ENCODE measurements around the gene YTHDC1. TPM values are rescaled to one million over a fixed set of nuclear protein-coding genes. Genes with fewer than 3 reads are reported as not detected.

YTHDC1 gene
- total RNA-seq, 6 donors from 2014 or later = 54.1 to 137 (median 76.3) TPM

DNA sequence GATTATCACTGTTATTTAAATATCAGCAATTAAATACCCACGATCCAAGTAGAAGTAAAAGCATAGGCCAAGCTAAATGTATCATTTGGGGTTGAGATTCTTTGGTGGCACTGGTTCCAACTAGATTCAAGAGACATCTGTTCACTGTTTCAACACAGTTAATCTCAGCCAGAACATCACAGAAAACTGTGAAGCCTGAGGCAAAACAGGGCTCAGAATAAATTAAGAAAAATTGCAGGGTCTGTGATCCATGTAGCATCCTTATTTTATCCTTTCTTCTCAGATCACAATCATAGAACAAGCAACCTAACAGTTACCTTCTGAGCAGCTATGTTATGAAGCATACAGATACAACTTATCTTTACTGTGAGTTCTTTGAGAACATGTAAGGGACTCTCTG is 23.7 kb downstream of the YTHDC1 start:
- Histone ChIP-seq H3K9me3 (no peaks in the 10 kb centered on the region), H3K36me3 (peaks cover 31 to 84% (median 43%) of the 10 kb centered on the region in 4 donors), H3K27me3 (no peaks in the 10 kb centered on the region), H3K4me1 (peaks cover 0 to 10% (median 0%) of the 10 kb centered on the region in 4 donors), H3K27ac (no peak overlapping the region), H3K4me3 (no peak overlapping the region)
- 81 to 98% methylated on average over 1 of the region's 1 CpG for WGBS, 2 donors
- no peak for ATAC-seq (ENCODE audit: low FRiP score in 2 of 2)
- no peak for DNase-seq
- no peak for TF ChIP-seq POLR2A (IDR thresholded peaks at IDR 0.05)
- no peak for TF ChIP-seq EP300 (IDR thresholded peaks at IDR 0.05)
- TF ChIP-seq POLR2AphosphoS5 (IDR thresholded peaks at IDR 0.05) = no peak
- TF ChIP-seq, protein P1, sequence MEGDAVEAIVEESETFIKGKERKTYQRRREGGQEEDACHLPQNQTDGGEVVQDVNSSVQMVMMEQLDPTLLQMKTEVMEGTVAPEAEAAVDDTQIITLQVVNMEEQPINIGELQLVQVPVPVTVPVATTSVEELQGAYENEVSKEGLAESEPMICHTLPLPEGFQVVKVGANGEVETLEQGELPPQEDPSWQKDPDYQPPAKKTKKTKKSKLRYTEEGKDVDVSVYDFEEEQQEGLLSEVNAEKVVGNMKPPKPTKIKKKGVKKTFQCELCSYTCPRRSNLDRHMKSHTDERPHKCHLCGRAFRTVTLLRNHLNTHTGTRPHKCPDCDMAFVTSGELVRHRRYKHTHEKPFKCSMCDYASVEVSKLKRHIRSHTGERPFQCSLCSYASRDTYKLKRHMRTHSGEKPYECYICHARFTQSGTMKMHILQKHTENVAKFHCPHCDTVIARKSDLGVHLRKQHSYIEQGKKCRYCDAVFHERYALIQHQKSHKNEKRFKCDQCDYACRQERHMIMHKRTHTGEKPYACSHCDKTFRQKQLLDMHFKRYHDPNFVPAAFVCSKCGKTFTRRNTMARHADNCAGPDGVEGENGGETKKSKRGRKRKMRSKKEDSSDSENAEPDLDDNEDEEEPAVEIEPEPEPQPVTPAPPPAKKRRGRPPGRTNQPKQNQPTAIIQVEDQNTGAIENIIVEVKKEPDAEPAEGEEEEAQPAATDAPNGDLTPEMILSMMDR (IDR thresholded peaks at IDR 0.05) = no peak

DNA sequence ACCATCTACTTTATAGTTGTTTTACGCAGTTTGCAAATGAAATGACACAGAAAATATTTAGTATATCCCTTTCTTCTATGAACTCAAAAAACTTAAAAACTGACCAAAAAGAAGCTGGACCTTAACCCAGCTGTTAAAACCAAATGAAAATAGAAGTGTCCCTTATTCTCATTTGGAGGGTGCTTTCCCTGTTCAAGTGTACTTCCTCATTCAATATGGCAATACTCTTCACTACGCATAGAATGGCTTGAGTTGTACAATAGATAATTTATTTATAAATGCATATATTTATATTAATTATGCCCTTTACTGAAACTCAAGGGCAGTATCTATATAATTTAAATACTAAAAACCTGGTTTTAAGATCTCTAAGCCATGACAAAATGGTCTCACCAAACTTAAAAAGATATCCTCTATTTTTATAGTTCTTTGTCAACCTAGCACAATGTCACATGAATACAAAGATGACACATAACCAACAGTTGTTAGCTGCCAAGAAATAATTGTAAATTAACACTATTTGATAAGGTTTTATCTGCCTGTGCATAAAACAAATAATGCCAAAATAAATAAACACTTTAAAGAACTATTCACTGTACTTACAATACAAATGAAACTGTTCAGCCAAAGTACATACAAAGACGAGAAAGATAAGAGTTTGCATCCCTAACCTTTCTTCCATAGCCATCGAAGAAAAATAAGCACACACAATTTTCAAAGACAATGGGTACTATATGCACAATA is 25.2 kb downstream of the YTHDC1 start:
- H3K9me3 ChIP-seq = no peaks in the 10 kb centered on the region
- no peak for DNase-seq

DNA sequence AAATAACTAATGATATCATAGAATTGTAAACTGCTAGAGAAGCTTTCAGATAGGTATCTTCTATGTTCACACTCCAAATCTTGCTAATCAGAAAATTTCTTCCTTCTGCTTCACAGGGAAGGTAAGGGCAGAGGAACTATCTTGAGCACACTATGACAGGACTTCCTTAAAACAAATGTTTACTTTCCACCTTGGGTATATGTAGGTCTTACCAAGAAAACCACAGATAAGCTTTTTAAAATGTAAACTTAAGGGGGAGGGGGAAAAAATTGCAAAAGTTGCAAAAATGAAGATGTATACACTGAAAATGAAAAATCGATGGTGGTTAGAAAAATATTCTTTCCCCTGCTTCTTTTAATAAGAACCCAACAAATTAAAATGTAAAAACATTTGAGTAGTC is 30.9 kb downstream of the YTHDC1 start:
- Histone ChIP-seq H3K4me1 (peaks cover 0 to 4% (median 0%) of the 10 kb centered on the region in 4 donors), H3K27me3 (no peaks in the 10 kb centered on the region), H3K36me3 (peaks cover 25 to 81% (median 52%) of the 10 kb centered on the region in 4 donors), H3K4me3 (no peak overlapping the region), H3K9me3 (no peaks in the 10 kb centered on the region), H3K27ac (no peak overlapping the region)
- WGBS, 2 donors = 70 to 85% methylated on average over 1 of the region's 1 CpG
- no peak for DNase-seq
- no peak for ATAC-seq (ENCODE audit: low FRiP score in 2 of 2)
- no peak for TF ChIP-seq POLR2A (IDR thresholded peaks at IDR 0.05)
- TF ChIP-seq POLR2AphosphoS5 (IDR thresholded peaks at IDR 0.05) = no peak
- no peak for TF ChIP-seq EP300 (IDR thresholded peaks at IDR 0.05)
- TF ChIP-seq, protein P1 (IDR thresholded peaks at IDR 0.05) = no peak

More for the DNA sequence above, 25.2 kb downstream of the YTHDC1 start:
- Histone ChIP-seq H3K4me1 (peaks cover 0 to 10% (median 0%) of the 10 kb centered on the region in 4 donors), H3K36me3 (peaks cover 23 to 75% (median 35%) of the 10 kb centered on the region in 4 donors), H3K27me3 (no peaks in the 10 kb centered on the region), H3K4me3 (no peak overlapping the region), H3K27ac (no peak overlapping the region)
- no peak for ATAC-seq (ENCODE audit: low FRiP score in 2 of 2)
- TF ChIP-seq POLR2AphosphoS5 (IDR thresholded peaks at IDR 0.05) = no peak
- TF ChIP-seq EP300 (IDR thresholded peaks at IDR 0.05) = no peak
- TF ChIP-seq POLR2A (IDR thresholded peaks at IDR 0.05) = no peak
- TF ChIP-seq, protein P1 (IDR thresholded peaks at IDR 0.05) = no peak
- 65 to 66% methylated on average over 4 of the region's 4 CpGs for WGBS, 2 donors

DNA sequence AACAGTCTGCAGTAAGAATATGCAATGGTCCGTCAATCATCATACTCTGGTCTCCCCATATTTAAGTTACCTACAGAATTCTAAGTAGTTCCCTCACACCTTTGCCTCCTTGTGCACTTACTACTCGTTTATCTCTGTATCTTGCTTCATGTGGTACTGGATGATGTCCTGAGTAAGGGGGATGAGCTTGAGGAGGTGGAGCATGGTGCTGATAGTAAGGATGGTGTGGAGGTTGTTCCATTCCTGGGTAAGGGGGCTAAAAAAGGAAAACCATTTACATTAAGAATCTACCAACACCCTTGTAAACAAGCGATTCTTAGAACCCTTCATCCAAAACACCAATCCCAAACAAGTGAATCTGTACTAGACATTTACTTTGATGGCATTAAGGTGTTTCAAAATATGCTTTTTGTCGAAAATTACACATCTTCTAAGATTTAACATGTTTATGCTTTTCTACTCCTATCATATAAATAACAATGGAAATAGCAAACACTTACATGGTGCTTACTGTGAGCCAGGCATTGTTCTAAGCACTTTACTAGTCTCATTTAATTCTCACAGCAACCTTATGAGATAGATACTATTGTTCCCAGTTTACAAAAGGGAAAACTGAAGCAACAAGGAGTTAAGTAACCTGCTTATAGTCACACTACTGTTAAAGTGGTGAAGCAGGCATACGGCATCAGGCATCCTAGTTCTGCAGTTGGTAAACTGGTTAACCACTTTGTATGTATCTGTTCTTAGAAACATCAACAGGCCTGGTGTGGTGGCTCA is 33.5 kb downstream of the YTHDC1 start:
- ATAC-seq (ENCODE audit: low FRiP score in 2 of 2) (no peak), DNase-seq (no peak)
- Histone ChIP-seq H3K4me1 (peaks cover 0 to 4% (median 0%) of the 10 kb centered on the region in 4 donors), H3K4me3 (no peak overlapping the region), H3K27me3 (no peaks in the 10 kb centered on the region), H3K36me3 (peaks cover 19 to 87% (median 51%) of the 10 kb centered on the region in 4 donors), H3K27ac (no peak overlapping the region), H3K9me3 (no peaks in the 10 kb centered on the region)
- TF ChIP-seq POLR2AphosphoS5 (IDR thresholded peaks at IDR 0.05) = no peak
- no peak for TF ChIP-seq POLR2A (IDR thresholded peaks at IDR 0.05)
- no peak for TF ChIP-seq EP300 (IDR thresholded peaks at IDR 0.05)
- TF ChIP-seq, protein P1 (IDR thresholded peaks at IDR 0.05) = no peak
- 64 to 70% methylated on average over 5 of the region's 5 CpGs for WGBS, 2 donors
